ENCODE data around the gene TMCO4.
"Not testable (repeated sequence)": the region's sequence is repeated elsewhere in the genome, so short reads cannot be mapped to it uniquely, and the experiment has no call there.

The TMCO4 gene

DNA sequence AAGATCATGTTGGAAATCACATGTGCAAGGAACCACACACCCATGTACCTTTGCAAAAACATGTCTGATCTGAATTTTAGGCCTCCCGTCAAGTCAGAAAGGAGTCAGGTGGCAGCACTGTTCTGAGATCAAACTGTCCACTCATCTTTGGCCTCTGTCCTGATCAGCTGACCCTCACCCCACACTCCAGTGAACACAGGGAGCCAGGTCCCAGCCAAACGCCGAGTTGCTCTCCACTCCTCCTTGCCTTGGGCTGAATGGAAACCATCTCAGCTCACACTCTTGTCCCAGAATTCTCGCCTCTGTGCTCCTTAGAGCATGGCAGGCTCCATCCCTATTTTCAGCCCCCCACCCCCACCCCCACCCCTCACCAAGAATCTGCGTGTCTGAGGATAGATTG lies 20.0 kb upstream of the TMCO4 start:
- TF ChIP-seq, protein P1, sequence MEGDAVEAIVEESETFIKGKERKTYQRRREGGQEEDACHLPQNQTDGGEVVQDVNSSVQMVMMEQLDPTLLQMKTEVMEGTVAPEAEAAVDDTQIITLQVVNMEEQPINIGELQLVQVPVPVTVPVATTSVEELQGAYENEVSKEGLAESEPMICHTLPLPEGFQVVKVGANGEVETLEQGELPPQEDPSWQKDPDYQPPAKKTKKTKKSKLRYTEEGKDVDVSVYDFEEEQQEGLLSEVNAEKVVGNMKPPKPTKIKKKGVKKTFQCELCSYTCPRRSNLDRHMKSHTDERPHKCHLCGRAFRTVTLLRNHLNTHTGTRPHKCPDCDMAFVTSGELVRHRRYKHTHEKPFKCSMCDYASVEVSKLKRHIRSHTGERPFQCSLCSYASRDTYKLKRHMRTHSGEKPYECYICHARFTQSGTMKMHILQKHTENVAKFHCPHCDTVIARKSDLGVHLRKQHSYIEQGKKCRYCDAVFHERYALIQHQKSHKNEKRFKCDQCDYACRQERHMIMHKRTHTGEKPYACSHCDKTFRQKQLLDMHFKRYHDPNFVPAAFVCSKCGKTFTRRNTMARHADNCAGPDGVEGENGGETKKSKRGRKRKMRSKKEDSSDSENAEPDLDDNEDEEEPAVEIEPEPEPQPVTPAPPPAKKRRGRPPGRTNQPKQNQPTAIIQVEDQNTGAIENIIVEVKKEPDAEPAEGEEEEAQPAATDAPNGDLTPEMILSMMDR (conservative IDR thresholded peaks at IDR 0.05; ENCODE audit: low read depth, low read length), result no peak
- DNase-seq (ENCODE audit: low read depth), result no peak
- H3K4me3 ChIP-seq (ENCODE audit: low read depth, low read length), result no peak overlapping the region

DNA sequence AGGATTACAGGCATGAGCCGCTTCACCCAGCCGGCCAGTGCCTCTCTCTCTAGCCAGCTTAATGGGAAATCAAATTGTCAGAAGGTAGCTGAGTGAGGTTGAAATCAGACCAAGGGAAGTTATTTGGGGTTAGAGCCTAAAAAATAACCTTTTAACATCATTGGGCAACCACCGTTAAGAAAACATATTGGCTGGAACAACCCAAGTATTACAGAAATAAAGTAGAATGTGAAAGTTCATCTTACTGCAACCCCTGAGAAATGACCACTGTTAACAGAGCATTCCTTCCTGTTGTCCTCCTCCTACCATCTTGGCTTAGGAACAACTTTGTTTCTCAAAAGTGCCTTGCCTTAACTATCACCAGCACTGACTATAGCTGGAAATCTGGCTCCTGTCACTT lies 18.6 kb upstream of the TMCO4 start:
- no peak overlapping the region for H3K4me3 ChIP-seq (ENCODE audit: low read depth, low read length)
- no peak for DNase-seq (ENCODE audit: low read depth)
- TF ChIP-seq, protein P1 (conservative IDR thresholded peaks at IDR 0.05; ENCODE audit: low read depth, low read length), result no peak

DNA sequence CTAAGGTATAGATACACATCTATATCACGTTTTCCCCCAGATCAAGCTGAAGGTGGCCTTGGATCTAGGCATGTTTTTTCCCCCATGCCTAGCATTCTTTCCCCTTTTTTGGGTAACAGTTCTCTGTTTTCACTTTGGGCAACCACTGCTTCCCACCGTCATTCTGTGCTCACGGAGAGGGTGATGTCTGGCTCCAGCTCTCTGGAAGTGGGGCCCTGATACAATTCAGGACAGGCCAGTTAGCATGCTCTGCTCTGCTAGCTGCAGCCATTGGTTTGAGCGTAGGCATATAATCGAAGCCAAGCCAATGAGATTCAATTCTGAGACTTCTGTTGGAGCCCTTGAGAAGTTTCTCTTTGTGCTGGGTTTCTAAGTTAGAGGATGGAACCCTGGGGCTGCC lies 17.4 kb upstream of the TMCO4 start:
- TF ChIP-seq, protein P1 (conservative IDR thresholded peaks at IDR 0.05; ENCODE audit: low read depth, low read length), result no peak
- no peak overlapping the region for H3K4me3 ChIP-seq (ENCODE audit: low read depth, low read length)
- no peak for DNase-seq (ENCODE audit: low read depth)

DNA sequence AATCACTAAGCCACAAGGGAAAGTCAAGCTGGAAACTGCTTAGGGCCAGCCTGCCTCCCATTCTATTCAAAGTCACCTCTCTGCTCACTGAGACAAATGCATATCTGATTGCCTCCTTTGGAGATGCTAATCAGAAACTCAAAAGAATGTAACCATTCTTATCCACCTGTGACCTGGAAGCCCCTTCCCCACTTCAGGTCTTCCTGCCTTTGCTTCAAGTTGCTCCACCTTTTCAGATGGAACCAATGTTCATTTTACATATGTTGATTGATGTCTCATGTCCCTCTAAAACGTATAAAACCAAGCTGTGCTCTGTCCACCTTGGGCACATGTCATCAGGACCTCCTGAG lies 17.0 kb upstream of the TMCO4 start:
- not testable (repeated sequence) for DNase-seq (ENCODE audit: low read depth); H3K4me3 ChIP-seq (ENCODE audit: low read depth, low read length)

DNA sequence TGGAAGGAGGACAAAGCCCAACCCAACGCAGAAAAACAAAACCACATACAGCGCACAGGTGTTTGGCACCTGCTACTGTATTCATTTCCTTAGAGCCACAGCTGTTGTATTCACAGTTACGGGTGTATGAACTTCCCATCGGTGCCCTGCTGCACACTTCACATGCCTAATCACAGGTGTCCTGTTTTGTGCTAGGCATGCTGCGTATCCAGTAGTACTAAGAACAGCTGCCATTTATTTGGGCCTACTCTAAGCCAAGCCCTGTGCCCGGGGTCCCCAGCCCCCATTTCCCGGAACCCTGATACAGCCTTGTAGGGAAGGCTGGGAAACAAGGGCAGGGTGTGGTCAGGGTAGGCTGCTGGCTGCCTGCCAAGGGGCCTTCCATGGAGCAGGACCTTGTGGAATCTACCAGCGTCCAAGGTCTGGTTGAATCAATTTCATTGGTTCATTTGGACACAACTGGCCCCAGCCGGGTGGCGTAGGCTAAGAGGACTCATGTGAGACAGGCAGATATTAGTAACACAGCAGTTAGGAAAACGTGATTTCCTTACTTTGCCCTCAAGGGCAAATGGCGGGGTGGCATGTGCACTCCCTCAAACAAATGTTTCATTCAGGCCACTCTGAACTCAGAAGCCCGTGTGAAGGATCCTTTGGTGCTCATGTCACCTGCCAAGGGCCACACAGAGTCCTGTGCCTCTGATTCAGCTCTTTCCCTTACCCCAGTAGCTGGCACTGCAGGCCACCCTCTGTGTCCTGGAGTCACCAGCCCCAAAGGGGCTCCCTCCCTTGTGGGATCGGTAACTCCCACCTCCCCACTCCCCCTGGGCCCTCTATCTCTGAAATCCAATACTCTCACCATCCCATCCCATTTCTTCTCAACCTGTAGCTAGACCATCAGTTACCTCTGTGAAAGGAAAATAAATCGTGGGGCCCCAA lies 16.4 kb upstream of the TMCO4 start:
- DNase-seq (ENCODE audit: low read depth), result no peak
- no peak overlapping the region for H3K4me3 ChIP-seq (ENCODE audit: low read depth, low read length)
- TF ChIP-seq, protein P1 (conservative IDR thresholded peaks at IDR 0.05; ENCODE audit: low read depth, low read length), result no peak

DNA sequence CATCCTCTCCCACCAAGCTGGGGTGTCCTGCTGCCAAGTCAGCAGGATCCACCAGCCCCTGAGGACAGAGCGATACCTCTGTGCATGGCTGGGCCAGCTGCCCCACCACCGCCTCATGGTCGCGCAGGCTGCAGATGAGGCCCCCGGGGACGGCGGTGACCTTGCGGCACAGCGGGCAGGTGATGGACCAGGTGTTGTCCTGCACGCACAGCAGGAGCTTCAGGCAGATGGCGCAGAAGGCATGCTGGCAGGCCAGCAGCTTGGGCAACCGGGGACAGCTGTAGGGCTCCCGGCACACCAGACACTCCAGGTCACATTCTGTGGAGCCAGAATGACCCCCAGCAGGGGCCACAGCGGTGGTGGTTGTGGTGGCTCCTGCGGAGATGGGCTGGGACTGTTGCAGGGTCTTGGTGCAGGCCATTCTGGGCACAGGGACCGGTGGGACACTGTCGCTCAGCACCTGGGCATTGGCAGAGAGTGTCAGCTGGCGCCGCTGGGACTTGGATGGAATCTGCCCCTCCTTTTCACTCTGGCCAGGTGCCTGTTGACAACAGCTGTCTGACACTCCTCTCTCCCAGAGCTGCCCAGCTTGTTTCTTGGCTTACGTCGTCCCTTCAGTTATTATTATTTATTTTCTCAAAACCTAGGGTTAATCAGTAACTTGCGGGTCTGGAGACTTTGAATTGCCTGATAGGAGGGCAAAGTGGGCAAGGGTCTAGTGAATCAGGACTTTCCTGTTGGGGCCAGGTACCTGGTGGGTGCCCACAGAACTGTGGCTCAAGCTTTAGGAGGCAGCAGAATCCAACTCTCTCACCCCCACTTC lies 15.2 kb upstream of the TMCO4 start, which contains the start of gene RNF186:
Gene RNF186 (minus strand): TSS at position 603 of the 823 bp plus-strand sequence. CDS start 182 bp downstream, at position 421.
- TF ChIP-seq, protein P1 (conservative IDR thresholded peaks at IDR 0.05; ENCODE audit: low read depth, low read length), result no peak
- H3K4me3 ChIP-seq (ENCODE audit: low read depth, low read length), result no peak within 1 kb of the TSS
- DNase-seq (ENCODE audit: low read depth), result no peak

DNA sequence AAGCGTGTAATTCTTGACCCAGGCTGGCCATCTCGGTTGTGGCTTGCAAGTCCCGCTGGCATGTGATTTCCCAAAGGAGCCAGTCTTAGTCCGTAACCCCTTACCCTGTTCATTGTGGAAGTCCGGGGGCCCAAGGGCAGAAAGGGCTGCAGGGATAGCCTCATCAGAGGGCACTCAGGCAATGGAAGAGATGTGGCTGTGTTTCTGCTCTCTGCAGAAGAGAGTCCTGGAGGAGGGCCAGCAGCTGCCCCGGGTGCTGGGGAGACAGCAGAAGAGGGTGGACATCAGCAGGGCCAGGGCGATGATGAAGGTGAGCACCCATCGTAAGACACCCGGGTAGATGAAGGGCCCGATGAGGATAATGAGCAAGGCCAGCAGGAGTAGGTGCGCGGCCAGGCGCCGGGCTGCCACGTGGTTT lies 14.5 kb upstream of the TMCO4 start:
- no peak for DNase-seq (ENCODE audit: low read depth)
- no peak overlapping the region for H3K4me3 ChIP-seq (ENCODE audit: low read depth, low read length)
- TF ChIP-seq, protein P1 (conservative IDR thresholded peaks at IDR 0.05; ENCODE audit: low read depth, low read length), result no peak
